ENCODE data around the gene ADGRF3.
A peak's percentile ranks its signal among the peaks of the same experiment; 100 is the strongest.

ADGRF3 gene

DNA sequence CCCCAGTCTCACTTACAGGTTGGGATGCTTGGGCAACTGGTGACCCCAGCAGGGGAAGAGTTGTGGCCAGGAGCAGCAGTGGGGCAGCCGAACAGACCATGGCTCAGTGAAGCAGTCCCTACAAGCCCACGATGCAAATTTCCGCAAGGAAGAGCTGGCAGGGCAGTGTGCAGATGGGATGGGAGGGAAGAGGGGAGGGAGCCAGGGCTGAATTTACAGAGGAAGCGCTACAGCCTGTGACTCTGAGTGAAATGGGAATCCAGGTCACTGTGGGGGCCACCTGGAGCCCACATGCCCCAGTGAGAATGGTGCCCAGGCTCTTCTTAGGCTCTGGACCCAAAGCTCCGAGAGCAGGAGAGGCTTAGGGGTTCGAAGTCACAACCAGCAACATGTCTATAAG, 27.6 kb downstream of the ADGRF3 start:
- Histone ChIP-seq H3K27ac (no peak overlapping the region), H3K4me1 (no peaks in the 10 kb centered on the region), H3K27me3 (ENCODE audit: control insufficient read depth, insufficient read depth, low read length) (no peaks in the 10 kb centered on the region), H3K79me2 (no peaks in the 10 kb centered on the region), H2AFZ (no peak overlapping the region), H3K9me3 (ENCODE audit: control insufficient read depth, low read length) (no peaks in the 10 kb centered on the region), H3K9ac (no peak overlapping the region), H3K36me3 (ENCODE audit: control insufficient read depth, insufficient read depth, low read length) (no peaks in the 10 kb centered on the region), H3K4me3 (ENCODE audit: low read depth, low read length) (no peak overlapping the region), H3K4me2 (ENCODE audit: low read length) (no peak overlapping the region)
- no peak for TF ChIP-seq CTCF (IDR thresholded peaks at IDR 0.05)

DNA sequence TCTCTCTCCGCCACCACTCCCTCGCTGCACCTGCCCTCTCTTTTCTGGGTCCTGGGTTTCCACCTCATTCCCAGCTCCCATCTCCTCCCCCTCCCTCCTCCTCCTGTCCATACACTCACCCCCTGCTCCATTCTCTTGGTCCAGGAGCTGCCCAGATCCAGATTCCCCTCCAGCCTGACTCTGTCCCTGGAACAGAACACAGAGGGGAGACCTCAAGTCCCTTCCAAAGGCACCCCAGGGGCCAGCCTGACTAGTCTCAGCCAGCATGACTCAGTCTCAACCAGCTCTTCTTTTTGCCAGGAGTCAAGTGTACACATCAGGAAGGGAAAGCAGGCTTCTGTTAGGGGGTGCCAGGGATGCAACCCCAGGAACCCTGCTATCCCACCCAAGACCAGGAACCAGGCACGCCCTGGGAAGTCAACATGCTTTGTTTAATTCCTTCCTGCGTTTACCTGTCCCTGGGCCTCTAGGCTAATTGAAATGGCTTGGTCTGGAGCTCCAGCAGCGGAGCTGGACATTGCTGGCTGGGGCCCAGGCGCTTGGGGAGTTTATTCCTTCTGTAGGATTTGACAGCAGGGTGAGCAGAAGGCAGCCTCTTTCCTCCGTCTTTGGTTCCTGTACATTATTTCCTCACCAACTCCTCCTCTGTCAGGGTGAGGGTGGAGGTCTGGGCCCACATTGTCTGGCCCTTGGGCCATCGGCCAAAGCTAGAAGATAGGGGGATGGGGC, 29.0 kb downstream of the ADGRF3 start:
- H3K27ac ChIP-seq, result no peak overlapping the region
- H3K4me1 ChIP-seq, result no peaks in the 10 kb centered on the region
- no peaks in the 10 kb centered on the region for H3K9me3 ChIP-seq (ENCODE audit: control insufficient read depth, low read length)
- no peak for TF ChIP-seq CTCF (IDR thresholded peaks at IDR 0.05)
- no peak overlapping the region for H2AFZ ChIP-seq
- H3K4me2 ChIP-seq (ENCODE audit: low read length), result no peak overlapping the region
- no peak overlapping the region for H3K9ac ChIP-seq
- H3K4me3 ChIP-seq (ENCODE audit: low read depth, low read length), result no peak overlapping the region
- no peaks in the 10 kb centered on the region for H3K79me2 ChIP-seq
- no peaks in the 10 kb centered on the region for H3K36me3 ChIP-seq (ENCODE audit: control insufficient read depth, insufficient read depth, low read length)
- H3K27me3 ChIP-seq (ENCODE audit: control insufficient read depth, insufficient read depth, low read length), result no peaks in the 10 kb centered on the region

GRCh38 chr2:26316845-26317244, 29.7 kb downstream of the ADGRF3 start:
- no peak for TF ChIP-seq CTCF (IDR thresholded peaks at IDR 0.05)
- Histone ChIP-seq H3K27ac (no peak overlapping the region), H3K4me3 (ENCODE audit: low read depth, low read length) (no peak overlapping the region)

DNA sequence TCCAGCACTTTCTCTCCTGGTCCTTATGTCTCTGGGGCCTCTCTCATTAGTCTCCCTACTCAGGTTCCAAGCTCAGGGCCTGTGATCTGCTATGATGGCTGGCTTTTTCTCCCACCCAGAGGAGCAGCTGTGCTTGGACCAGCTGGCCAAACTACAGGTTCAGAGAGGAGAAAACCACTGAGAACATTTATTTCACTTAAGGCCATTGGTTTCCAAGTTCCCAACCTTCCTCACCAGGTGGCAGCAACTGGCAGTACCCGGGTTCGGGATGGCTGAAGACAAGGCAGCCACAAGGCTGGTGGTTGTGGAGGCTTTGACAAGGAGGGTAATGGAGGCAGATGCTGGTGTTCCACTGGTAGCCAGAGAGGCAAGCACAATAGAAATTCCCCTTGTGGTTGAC, 30.5 kb downstream of the ADGRF3 start:
- Histone ChIP-seq H3K36me3 (ENCODE audit: control insufficient read depth, insufficient read depth, low read length) (no peaks in the 10 kb centered on the region), H3K9ac (no peak overlapping the region), H3K27me3 (ENCODE audit: control insufficient read depth, insufficient read depth, low read length) (no peaks in the 10 kb centered on the region), H3K79me2 (no peaks in the 10 kb centered on the region), H3K4me1 (no peaks in the 10 kb centered on the region), H3K4me2 (ENCODE audit: low read length) (no peak overlapping the region), H3K4me3 (ENCODE audit: low read depth, low read length) (no peak overlapping the region), H3K27ac (no peak overlapping the region), H2AFZ (no peak overlapping the region), H3K9me3 (ENCODE audit: control insufficient read depth, low read length) (no peaks in the 10 kb centered on the region)
- peak; percentile 34 for TF ChIP-seq CTCF (IDR thresholded peaks at IDR 0.05)

More at GRCh38 chr2:26316845-26317244, 29.7 kb downstream of the ADGRF3 start:
- no peak overlapping the region for H3K9ac ChIP-seq
- H3K36me3 ChIP-seq (ENCODE audit: control insufficient read depth, insufficient read depth, low read length), result no peaks in the 10 kb centered on the region
- no peak overlapping the region for H2AFZ ChIP-seq
- H3K27me3 ChIP-seq (ENCODE audit: control insufficient read depth, insufficient read depth, low read length), result no peaks in the 10 kb centered on the region
- H3K79me2 ChIP-seq, result no peaks in the 10 kb centered on the region
- no peak overlapping the region for H3K4me2 ChIP-seq (ENCODE audit: low read length)
- H3K4me1 ChIP-seq, result no peaks in the 10 kb centered on the region
- H3K9me3 ChIP-seq (ENCODE audit: control insufficient read depth, low read length), result no peaks in the 10 kb centered on the region

DNA sequence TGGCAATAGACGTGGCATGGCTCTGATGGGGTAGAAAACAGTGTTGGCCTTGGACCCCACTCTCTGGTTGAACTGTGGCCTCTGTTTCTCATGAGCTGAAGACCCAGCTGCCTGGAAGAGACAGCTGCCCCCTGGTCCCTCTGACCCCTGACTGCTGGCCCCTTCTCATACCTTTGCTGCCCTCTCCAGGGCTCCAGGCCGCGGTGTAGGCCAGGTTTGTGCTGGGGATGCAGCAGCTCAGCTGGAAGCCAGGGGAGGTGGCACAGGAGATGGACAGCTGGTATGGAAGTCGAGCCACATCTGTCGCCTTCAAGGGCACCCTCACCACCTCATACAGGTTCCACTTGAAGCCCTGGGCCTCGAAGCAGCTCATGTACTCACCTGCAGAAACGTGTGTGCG, 32.3 kb downstream of the ADGRF3 start:
- no peaks in the 10 kb centered on the region for H3K36me3 ChIP-seq (ENCODE audit: control insufficient read depth, insufficient read depth, low read length)
- no peaks in the 10 kb centered on the region for H3K27me3 ChIP-seq (ENCODE audit: control insufficient read depth, insufficient read depth, low read length)
- TF ChIP-seq CTCF (IDR thresholded peaks at IDR 0.05), result no peak
- H3K9ac ChIP-seq, result no peak overlapping the region
- no peak overlapping the region for H3K4me3 ChIP-seq (ENCODE audit: low read depth, low read length)
- no peak overlapping the region for H3K27ac ChIP-seq
- H3K4me2 ChIP-seq (ENCODE audit: low read length), result no peak overlapping the region
- H3K9me3 ChIP-seq (ENCODE audit: control insufficient read depth, low read length), result no peaks in the 10 kb centered on the region
- no peak overlapping the region for H2AFZ ChIP-seq
- H3K4me1 ChIP-seq, result no peaks in the 10 kb centered on the region
- H3K79me2 ChIP-seq, result no peaks in the 10 kb centered on the region
